IMR-90 (cell line): ENCODE measurements around the gene AP4B1. TPM values are rescaled to one million over a fixed set of nuclear protein-coding genes. Genes with fewer than 3 reads are reported as not detected.

ENCODE experiments used
- ATAC-seq: fragments of 200-7000 bp; cut with Tn5 transposase; 2 replicates; pipeline ENCODE4 v1.9.1; 2020; ENCODE audit warnings: low read depth, mild to moderate bottlenecking, moderate library complexity
- BruUV-seq: library from RNA; stranded (reverse); fragments of 400-500 nt; replicated peaks from 2 replicates; lab custom pipeline; 2021; lab: Mats Ljungman, UMichigan
- CTCF ChIA-PET: fragments of 300-600 bp; formaldehyde crosslinking; extraction: SDS; loops from one replicate; lab custom pipeline; 2021; ENCODE audit warnings: antibody characterized with exemption; lab: Yijun Ruan, JAX
- POLR2A ChIA-PET: fragments of 300-600 bp; sonication (Branson Sonifier 250); formaldehyde crosslinking; loops from one replicate; lab custom pipeline; 2022; ENCODE audit warnings: antibody characterized with exemption; ENCODE audit not compliant: unreplicated experiment; lab: Charles Lee
- DNase-seq: peaks from one replicate; pipeline ENCODE4 v3.0.0; 2013
- H2AFZ ChIP-seq: replicated peaks from 2 replicates; pipeline ENCODE3; 2013; ENCODE audit warnings: low read length, mild to moderate bottlenecking; ENCODE audit not compliant: poor library complexity
- H2AK5ac ChIP-seq: 2 replicates; pipeline ENCODE4 v1.6.1; 2013; ENCODE audit warnings: low read depth, low read length, inconsistent platforms
- H2AK9ac ChIP-seq: replicated peaks from 2 replicates; pipeline ENCODE3; 2013; ENCODE audit warnings: mild to moderate bottlenecking, low read depth, low read length, moderate library complexity; ENCODE audit not compliant: poor library complexity
- H2BK120ac ChIP-seq: 2 replicates; pipeline ENCODE4 v1.6.1; 2013; ENCODE audit warnings: low read depth, low read length, inconsistent platforms
- H2BK15ac ChIP-seq: 3 replicates; pipeline ENCODE4 v1.6.1; 2013; ENCODE audit warnings: low read depth, low read length, inconsistent platforms
- H2BK20ac ChIP-seq: 2 replicates; pipeline ENCODE4 v1.6.1; 2013; ENCODE audit warnings: low read depth, mild to moderate bottlenecking, inconsistent platforms, low read length, moderate library complexity
- H2BK5ac ChIP-seq: 2 replicates; pipeline ENCODE4 v1.6.1; 2013; ENCODE audit warnings: mild to moderate bottlenecking, low read depth, low read length, inconsistent platforms; ENCODE audit not compliant: poor library complexity, severe bottlenecking
- H3K14ac ChIP-seq: replicated peaks from 2 replicates; pipeline ENCODE4 v1.6.1; 2013; ENCODE audit warnings: low read depth, low read length, inconsistent platforms
- H3K18ac ChIP-seq: 2 replicates; pipeline ENCODE4 v1.6.1; 2013; ENCODE audit warnings: low read depth, low read length, control low read depth
- H3K23ac ChIP-seq: 2 replicates; pipeline ENCODE4 v1.6.1; 2013; ENCODE audit warnings: low read depth, low read length, inconsistent platforms
- H3K27ac ChIP-seq: 2 replicates; pipeline ENCODE4 v1.5.1; 2013; ENCODE audit warnings: mild to moderate bottlenecking, control low read depth, low read length; ENCODE audit not compliant: insufficient read depth
- H3K27me3 ChIP-seq: 2 replicates; pipeline ENCODE4 v1.6.1; 2013; ENCODE audit warnings: low read length; ENCODE audit not compliant: control insufficient read depth, insufficient read depth
- H3K36me3 ChIP-seq: 2 replicates; pipeline ENCODE4 v1.6.1; 2013; ENCODE audit warnings: low read length, mixed read lengths; ENCODE audit not compliant: control insufficient read depth, insufficient read depth
- H3K4ac ChIP-seq: 2 replicates; pipeline ENCODE4 v1.6.1; 2013; ENCODE audit warnings: low read depth, low read length, inconsistent platforms
- H3K4me1 ChIP-seq: 2 replicates; pipeline ENCODE4 v1.6.1; 2013; ENCODE audit warnings: low read length, mixed read lengths; ENCODE audit not compliant: control insufficient read depth, insufficient read depth
- H3K4me2 ChIP-seq: 2 replicates; pipeline ENCODE4 v1.6.1; 2013; ENCODE audit warnings: low read depth, mild to moderate bottlenecking, control low read depth, low read length, moderate library complexity
- H3K4me3 ChIP-seq: 2 replicates; pipeline ENCODE4 v1.5.1; 2013; ENCODE audit warnings: low read depth, mild to moderate bottlenecking, control low read depth, low read length, moderate library complexity; ENCODE audit not compliant: insufficient read depth
- H3K56ac ChIP-seq: 2 replicates; pipeline ENCODE4 v1.6.1; 2013; ENCODE audit warnings: low read length, inconsistent platforms; ENCODE audit not compliant: insufficient read depth; ENCODE audit errors: extremely low read depth
- H3K79me1 ChIP-seq, 2 experiments: 2 replicates each; pipeline ENCODE4 v1.6.1; 2013; ENCODE audit warnings: low read length in 2 of 2, inconsistent platforms in 1 of 2, low read depth in 1 of 2
- H3K9ac ChIP-seq: 2 replicates; pipeline ENCODE4 v1.6.1; 2013; ENCODE audit warnings: low read depth, low read length, control low read depth
- H3K9me1 ChIP-seq: 2 replicates; pipeline ENCODE4 v1.6.1; 2013; ENCODE audit warnings: low read length, inconsistent platforms; ENCODE audit not compliant: insufficient read depth
- H3K9me3 ChIP-seq: 2 replicates; pipeline ENCODE4 v1.6.1; 2013; ENCODE audit warnings: low read length; ENCODE audit not compliant: control insufficient read depth, insufficient read depth
- H4K20me1 ChIP-seq: 2 replicates; pipeline ENCODE4 v1.6.1; 2013; ENCODE audit warnings: low read length, inconsistent platforms; ENCODE audit not compliant: insufficient read depth
- H4K5ac ChIP-seq: 2 replicates; pipeline ENCODE4 v1.6.1; 2013; ENCODE audit warnings: mild to moderate bottlenecking, low read depth, low read length, control low read depth
- H4K8ac ChIP-seq, 2 experiments: 2 replicates each; pipeline ENCODE4 v1.6.1; 2013; ENCODE audit warnings: low read depth in 2 of 2, low read length in 2 of 2, control low read depth in 1 of 2, inconsistent platforms in 1 of 2
- H4K91ac ChIP-seq: 2 replicates; pipeline ENCODE4 v1.6.1; 2013; ENCODE audit warnings: low read depth, low read length, inconsistent platforms; ENCODE audit not compliant: insufficient read depth
- BHLHE40 ChIP-seq: fragments of 150-350 bp; IDR thresholded peaks from 2 replicates; pipeline ENCODE4 v1.6.1; 2016; ENCODE audit warnings: mild to moderate bottlenecking, low read depth, low read length
- CEBPB ChIP-seq: IDR thresholded peaks from 2 replicates; pipeline ENCODE4 v1.6.1; 2012; ENCODE audit warnings: low read depth, low read length, improper control_type of control experiment
- CHD1 ChIP-seq: IDR thresholded peaks from 2 replicates; pipeline ENCODE4 v1.6.1; 2012; ENCODE audit warnings: low read depth, low read length, improper control_type of control experiment
- FOS ChIP-seq: fragments of 150-350 bp; IDR thresholded peaks from 2 replicates; pipeline ENCODE4 v1.6.1; 2016; ENCODE audit warnings: low read depth, low read length
- MAFK ChIP-seq: IDR thresholded peaks from 2 replicates; pipeline ENCODE4 v1.6.1; 2012; ENCODE audit warnings: low read depth, low read length, improper control_type of control experiment
- MXI1 ChIP-seq: IDR thresholded peaks from 2 replicates; pipeline ENCODE4 v1.6.1; 2012; ENCODE audit warnings: low read depth, mild to moderate bottlenecking, low read length, moderate library complexity, borderline replicate concordance
- NFE2L2 ChIP-seq: fragments of 150-350 bp; IDR thresholded peaks from 2 replicates; pipeline ENCODE4 v1.6.1; 2016; ENCODE audit warnings: low read depth, mild to moderate bottlenecking, low read length
- POLR2A ChIP-seq: IDR thresholded peaks from 2 replicates; pipeline ENCODE4 v1.6.1; 2012; ENCODE audit warnings: mild to moderate bottlenecking, low read depth, low read length
- RFX5 ChIP-seq: IDR thresholded peaks from 2 replicates; pipeline ENCODE4 v1.8.0; 2012; ENCODE audit warnings: low read depth, mild to moderate bottlenecking, low read length, moderate library complexity
- SMC3 ChIP-seq: fragments of 150-350 bp; IDR thresholded peaks from 2 replicates; pipeline ENCODE4 v1.6.1; 2016; ENCODE audit warnings: low read depth, mild to moderate bottlenecking, antibody characterized with exemption, low read length, moderate library complexity
- WGBS, 2 experiments: methylation state at CpG; one replicate each; pipeline versions ENCODE4 v1.1.5 to v1.1.7; 2013; ENCODE audit warnings: missing lambda C conversion rate in 2 of 2; ENCODE audit not compliant: insufficient read length in 1 of 2; ENCODE audit errors: extremely low coverage in 2 of 2; 5-methylcytosine and 5-hydroxymethylcytosine counted together
- dilution Hi-C: fragments of 300-500 bp; cut with HindIII; formaldehyde crosslinking; loops from one replicate; pipeline ENCODE4 v1.14.3; 2018; ENCODE audit warnings: low sequenced_read_pairs; ENCODE audit not compliant: unreplicated experiment
- in situ Hi-C: fragments of 300-500 bp; cut with MboI; formaldehyde crosslinking; loops from 3 replicates; pipeline ENCODE4 v1.14.3; 2019; ENCODE audit warnings: low sequenced_read_pairs, inconsistent platforms, mixed read lengths
- intact Hi-C: fragments of 100-400 bp; cut with micrococcal nuclease; formaldehyde crosslinking; loops from 2 replicates; pipeline ENCODE4 v1.10.0; 2022
- polyA plus RNA-seq, 3 experiments: library from polyadenylated mRNA; depleted of rRNA; stranded (reverse); fragments of >200 nt; gene quantifications; 2 replicates each; pipeline ENCODE4 v1.2.3, GENCODE V29; 2012; ENCODE audit warnings: low replicate concordance in 1 of 3
- total RNA-seq: library from RNA; depleted of rRNA; stranded (reverse); fragments of >200 nt; gene quantifications from 2 replicates; pipeline ENCODE4 v1.2.3, GENCODE V29; 2012
- TF ChIP-seq, protein P1 (sequence below): fragments of 150-350 bp; IDR thresholded peaks from 2 replicates; pipeline ENCODE4 v1.6.1; 2016; ENCODE audit warnings: low read depth, mild to moderate bottlenecking, low read length, moderate library complexity, borderline replicate concordance
- TF ChIP-seq, protein P2 (sequence below): conservative IDR thresholded peaks from 2 replicates; pipeline ENCODE4 v1.5.1; 2012; ENCODE audit warnings: mild to moderate bottlenecking, low read depth, low read length, improper control_type of control experiment

AP4B1 gene
- total and polyA plus RNA-seq, 2 of the 4 experiments (the other 2 are of a cell fraction): 15.6 to 18.1 TPM

DNA sequence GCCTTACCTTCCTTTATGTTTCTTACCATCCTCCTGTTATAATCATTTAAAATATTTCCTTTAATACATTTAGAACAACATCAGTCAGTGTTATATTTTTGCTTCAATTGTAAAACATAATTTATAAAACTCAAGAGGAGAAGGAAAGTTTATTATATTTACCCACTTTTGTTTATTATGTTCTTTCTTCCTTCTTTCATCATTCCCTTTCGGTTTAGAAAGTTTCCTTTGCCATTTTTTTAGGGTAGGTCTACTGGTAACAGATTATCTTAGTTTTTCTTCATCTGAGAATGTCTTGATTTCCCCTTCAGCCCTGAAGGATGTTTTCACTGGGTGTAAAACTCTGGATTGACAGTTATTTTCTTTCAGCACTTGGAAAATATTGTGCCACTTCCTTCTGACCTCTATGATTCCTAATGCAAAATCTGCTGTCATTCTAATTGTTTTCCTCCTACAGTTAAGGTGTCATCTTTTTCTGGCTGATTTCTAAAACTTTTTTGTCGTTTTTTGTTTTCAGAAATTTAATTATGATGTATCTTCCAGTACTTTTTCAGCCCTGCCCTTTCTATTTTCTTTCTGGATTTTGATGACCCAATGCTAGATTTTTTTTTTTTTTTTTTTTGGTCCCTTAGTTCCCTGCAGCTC is 58.1 kb downstream of the AP4B1 start:
- Histone ChIP-seq H3K4me2 (no peak overlapping the region), H3K27me3 (no peaks in the 10 kb centered on the region), H3K79me1 (no peaks in the 10 kb centered on the region), H2BK120ac (no peak overlapping the region), H3K27ac (no peak overlapping the region), H3K9me3 (no peaks in the 10 kb centered on the region), H3K36me3 (no peaks in the 10 kb centered on the region), H3K4me3 (no peak overlapping the region), H3K14ac (no peak overlapping the region), H4K20me1 (no peaks in the 10 kb centered on the region), H3K9ac (no peak overlapping the region), H2BK5ac (no peak overlapping the region), H4K5ac (no peak overlapping the region), H3K23ac (no peak overlapping the region), H2BK20ac (no peak overlapping the region), H2BK15ac (no peak overlapping the region), H3K4me1 (no peaks in the 10 kb centered on the region), H2AK5ac (no peak overlapping the region), H3K4ac (no peak overlapping the region), H3K56ac (no peak overlapping the region), H2AFZ (no peak overlapping the region), H3K18ac (no peak overlapping the region), H4K8ac (no peak overlapping the region), H3K9me1 (no peaks in the 10 kb centered on the region), H2AK9ac (no peak overlapping the region), H4K91ac (no peak overlapping the region)
- DNase-seq (no peak), ATAC-seq (no peak)
- intact Hi-C loops (no loop called here), dilution Hi-C loops (no loop called here), in situ Hi-C loops (no loop called here)
- WGBS, 2 experiments: no CpG with 5 or more reads among the region's 2 CpGs
- POLR2A ChIA-PET: no interaction called here
- CTCF ChIA-PET: no interaction called here
- BruUV-seq: no TSS peak
- TF ChIP-seq CEBPB: no peak
- TF ChIP-seq, protein P1, sequence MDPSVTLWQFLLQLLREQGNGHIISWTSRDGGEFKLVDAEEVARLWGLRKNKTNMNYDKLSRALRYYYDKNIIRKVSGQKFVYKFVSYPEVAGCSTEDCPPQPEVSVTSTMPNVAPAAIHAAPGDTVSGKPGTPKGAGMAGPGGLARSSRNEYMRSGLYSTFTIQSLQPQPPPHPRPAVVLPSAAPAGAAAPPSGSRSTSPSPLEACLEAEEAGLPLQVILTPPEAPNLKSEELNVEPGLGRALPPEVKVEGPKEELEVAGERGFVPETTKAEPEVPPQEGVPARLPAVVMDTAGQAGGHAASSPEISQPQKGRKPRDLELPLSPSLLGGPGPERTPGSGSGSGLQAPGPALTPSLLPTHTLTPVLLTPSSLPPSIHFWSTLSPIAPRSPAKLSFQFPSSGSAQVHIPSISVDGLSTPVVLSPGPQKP: no peak
- no peak for TF ChIP-seq NFE2L2
- TF ChIP-seq MXI1: no peak
- TF ChIP-seq FOS: no peak
- TF ChIP-seq BHLHE40: no peak
- TF ChIP-seq MAFK: no peak
- TF ChIP-seq POLR2A: no peak
- TF ChIP-seq CHD1: no peak
- TF ChIP-seq RFX5: no peak
- TF ChIP-seq, protein P2, sequence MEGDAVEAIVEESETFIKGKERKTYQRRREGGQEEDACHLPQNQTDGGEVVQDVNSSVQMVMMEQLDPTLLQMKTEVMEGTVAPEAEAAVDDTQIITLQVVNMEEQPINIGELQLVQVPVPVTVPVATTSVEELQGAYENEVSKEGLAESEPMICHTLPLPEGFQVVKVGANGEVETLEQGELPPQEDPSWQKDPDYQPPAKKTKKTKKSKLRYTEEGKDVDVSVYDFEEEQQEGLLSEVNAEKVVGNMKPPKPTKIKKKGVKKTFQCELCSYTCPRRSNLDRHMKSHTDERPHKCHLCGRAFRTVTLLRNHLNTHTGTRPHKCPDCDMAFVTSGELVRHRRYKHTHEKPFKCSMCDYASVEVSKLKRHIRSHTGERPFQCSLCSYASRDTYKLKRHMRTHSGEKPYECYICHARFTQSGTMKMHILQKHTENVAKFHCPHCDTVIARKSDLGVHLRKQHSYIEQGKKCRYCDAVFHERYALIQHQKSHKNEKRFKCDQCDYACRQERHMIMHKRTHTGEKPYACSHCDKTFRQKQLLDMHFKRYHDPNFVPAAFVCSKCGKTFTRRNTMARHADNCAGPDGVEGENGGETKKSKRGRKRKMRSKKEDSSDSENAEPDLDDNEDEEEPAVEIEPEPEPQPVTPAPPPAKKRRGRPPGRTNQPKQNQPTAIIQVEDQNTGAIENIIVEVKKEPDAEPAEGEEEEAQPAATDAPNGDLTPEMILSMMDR: no peak
- no peak for TF ChIP-seq SMC3
